ENCODE results near the gene MNX1.

MNX1 gene

DNA sequence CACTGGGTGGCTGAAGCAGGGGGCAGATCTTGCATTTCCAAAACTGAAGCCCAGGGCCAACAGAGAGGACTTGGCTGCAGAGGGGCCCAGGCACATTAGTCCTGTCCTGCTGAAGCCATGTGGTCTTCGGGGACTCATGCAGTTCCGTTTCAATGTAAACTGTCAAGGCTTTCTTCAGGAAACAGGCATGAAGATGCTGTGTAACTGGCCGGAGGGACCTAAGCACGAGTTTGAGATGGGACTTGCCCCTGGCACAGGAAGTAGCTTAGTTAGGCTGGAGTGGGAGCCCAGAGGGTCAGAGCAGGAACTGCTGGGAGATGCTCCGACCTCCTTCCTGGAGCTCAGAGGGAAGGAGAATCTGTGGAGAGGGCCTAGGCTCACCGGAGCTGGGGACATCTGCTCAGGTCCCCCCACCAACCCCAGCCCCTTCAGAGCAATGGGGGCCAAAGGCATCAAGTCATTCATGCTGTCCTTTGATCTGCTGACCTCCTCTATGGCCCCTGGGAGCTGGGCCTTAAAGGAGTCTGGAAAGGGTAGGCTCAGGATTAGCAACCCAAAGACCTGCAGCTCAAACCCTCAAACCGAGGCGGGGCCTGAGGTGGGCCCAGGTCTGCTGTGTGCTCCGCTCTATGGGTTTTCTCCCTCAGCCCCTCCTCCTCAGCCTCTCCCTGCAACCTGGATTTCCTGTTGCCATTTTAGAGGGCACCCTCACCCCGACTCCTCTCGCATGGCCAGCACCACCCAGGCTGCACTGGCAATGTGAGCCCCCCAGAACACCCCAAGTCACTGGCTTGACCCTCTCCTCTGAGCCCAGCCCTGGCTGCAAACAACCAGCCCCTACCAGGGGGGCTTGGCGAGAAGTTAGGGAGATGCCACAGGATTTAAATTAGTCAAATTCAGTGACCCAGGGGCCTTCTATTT is 4.4 kb upstream of the MNX1 start:
- DNase-seq (ENCODE audit: low read depth), result no peak

DNA sequence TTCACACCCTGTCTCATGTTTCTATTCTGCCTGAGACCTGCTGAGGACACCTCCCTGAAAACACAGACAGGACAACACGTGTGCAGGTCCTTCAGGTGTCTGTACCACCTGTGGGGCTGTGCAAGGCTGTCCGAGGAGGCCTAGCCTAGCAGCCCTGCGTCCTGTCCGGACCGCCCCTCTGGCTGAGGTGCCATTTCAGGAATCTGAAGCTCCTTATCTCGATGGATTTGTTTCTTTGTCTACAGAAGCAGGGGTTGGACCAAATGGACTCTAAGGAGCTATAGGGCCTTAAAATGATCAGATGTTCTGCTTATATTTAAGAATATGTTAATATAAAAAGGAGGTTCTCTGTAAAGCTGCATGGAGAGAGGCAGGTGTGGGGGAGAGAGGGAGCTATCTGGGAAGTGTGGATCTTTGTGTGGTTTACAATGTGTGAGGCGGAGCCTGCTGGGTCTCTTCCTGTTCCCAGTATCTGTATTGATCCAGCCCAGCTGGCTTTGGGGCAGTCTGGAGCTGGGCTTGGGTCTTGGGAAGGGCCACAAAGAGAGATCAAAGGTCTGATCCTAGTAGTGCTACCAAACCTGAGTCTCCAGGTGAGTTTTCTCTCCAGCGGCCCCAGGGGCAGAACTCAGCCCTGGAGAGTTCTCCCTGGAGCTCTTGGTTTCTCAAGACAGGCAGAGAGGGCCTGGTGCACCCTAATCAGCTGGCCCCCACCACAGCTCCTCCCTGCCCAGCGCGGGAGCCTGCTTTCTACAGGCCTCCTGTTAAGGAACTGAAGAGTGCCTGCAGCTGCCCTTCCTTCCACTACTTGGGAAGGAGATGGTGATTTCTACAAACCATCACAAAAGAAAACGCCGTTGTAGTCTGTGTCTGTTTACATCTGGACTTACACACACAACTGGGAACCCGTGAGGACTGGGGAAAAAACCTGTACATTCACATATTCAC is 3.4 kb upstream of the MNX1 start:
- DNase-seq (ENCODE audit: low read depth), result no peak

DNA sequence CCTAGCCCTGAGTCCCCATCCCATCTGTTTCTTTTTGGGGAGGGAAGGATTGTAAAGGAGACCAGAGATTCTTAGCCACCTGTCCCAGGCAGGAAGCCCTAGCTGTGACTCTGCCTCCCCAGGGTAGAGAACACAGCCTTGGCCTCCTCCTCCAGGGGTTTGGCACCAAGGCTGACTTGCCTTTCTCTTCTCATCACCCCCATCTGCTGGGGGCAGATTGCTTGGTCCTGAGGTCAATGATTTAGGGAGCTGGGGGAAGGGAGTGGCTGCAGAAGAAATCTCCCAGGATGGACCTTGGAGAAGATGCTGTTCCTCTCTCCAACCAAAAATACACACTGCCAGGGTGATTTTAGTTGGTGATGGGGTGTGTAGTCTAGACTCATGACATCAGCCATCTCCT is 2.6 kb upstream of the MNX1 start:
- DNase-seq (ENCODE audit: low read depth), result no peak

DNA sequence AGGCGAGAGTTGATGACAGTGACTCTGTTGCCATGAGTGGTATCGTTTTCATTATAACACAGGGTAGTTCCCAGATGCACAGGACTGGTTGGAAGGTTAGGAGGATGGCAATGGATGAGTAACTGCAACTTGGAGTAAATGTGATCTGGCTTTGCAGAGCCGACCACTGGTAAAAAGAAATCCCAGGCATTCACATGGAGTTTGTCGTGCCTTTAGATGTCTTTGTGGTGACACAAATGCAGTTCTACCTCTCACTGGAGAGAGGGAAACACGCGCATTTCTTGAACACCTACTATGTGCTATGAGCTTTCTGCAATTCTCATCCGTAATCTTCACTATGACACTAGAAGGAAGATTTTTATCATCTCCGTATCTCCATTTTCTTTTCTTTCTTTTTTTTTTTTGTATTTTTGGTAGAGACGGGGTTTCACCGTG is 1.7 kb upstream of the MNX1 start:
- DNase-seq (ENCODE audit: low read depth), result no peak

DNA sequence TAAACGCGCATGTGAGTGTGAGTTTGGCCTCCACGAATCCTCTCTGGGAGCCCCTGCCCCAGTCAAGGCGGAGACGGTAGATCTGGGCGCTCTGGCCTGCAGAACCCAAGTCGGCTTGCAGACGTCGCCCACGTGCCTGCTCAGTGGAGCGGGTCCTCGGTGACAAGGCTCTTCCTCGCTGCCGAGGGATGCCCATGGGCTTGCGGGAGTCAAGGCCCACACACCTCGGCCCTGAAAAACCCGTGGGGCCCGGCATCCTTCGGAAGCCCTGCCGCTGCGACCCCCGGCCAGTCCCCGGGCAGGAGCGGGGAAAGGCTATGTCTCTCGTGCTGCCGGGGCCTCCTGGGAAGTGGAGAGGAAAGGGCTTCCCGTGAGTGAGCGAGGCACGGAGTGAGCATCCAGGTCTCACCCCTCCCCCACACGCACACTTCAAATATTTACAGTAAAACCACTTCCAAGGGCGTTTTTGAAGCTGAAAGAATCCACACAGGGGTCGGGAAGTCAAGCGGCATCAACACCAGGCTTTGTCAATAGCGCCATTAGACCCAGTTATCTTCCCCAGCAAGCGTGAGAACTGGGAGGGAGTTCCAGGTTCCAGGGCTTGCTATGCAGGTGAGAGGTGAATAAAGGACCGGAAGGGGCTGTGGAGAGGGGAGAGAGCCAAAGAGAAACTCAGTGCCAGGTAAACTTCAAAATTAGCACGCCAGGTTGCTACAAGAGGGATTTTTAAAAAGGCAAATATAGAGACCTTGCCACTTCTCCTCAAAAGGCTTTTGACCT is 1.1 kb upstream of the MNX1 start:
- no peak for DNase-seq (ENCODE audit: low read depth)

DNA sequence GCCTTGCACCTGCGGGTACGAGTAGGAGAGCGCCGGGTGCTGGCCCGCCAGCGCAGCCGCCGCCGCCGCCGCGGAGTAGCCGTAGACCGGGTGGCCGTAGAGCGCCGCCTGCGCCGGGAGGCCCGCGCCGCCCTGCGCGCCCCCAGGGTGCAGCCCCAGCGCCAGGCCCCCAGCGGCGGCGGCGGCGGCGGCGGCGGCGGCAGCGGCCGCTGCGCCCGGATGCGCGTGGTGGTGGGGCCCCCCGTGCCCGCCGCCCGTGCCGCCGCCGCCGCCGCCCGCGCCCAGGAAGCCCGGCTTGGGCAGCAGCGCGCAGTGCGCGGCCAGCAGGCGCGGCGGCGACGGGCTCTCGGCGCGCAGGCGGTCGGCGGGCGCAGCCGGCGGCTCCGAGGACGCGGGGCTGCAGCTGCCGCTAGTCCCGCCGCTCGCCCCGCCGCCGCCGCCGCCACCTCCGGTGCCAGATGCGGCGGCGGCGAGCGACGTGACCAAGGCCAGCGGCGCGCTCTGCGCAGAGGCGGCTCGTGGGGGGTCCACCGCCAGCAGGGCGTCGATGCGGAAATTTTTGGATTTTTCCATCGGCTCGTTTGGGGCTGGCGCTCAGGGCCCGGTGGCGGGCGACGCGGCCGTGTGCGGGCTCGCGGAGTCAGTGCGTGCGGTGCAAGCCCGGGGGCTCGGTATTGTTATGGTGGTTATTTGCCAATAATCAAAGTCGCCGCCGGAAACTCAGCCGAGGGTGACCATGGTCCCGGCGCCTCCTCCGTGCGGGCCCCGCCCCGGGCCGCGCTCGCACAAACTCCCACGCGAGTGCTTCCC is 480 bp downstream of the MNX1 start:
- no peak for DNase-seq (ENCODE audit: low read depth)

DNA sequence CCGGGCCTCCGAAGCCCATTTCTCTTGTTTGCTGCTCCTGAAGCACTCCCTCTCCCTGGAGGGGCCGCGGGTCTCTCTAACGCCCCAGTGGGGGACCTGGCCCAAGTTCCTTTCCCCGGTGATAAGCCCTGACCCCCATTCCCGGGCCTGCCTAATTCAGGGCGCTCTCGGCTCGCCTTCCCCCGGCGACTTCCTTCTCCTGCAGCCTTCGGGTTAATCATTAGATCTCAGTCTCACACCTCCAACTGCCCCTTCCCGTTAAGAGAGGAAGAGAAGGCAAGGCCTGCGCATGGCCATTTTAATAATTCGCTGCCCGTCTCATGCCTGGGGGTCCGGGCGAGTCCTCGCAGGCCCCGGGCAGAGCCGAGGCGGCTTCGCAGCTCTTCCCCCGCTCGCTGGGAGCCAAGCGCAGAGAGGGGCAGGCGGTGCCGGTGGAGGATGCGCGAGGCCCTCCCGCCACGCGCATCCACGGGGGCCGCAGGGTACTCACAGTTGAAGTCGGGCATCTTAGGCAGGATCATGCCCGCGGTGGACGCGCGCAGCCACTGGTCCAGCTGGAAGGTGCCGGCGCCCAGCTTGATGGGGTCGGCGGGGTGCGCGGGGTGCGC is 1.2 kb downstream of the MNX1 start:
- DNase-seq (ENCODE audit: low read depth), result no peak

DNA sequence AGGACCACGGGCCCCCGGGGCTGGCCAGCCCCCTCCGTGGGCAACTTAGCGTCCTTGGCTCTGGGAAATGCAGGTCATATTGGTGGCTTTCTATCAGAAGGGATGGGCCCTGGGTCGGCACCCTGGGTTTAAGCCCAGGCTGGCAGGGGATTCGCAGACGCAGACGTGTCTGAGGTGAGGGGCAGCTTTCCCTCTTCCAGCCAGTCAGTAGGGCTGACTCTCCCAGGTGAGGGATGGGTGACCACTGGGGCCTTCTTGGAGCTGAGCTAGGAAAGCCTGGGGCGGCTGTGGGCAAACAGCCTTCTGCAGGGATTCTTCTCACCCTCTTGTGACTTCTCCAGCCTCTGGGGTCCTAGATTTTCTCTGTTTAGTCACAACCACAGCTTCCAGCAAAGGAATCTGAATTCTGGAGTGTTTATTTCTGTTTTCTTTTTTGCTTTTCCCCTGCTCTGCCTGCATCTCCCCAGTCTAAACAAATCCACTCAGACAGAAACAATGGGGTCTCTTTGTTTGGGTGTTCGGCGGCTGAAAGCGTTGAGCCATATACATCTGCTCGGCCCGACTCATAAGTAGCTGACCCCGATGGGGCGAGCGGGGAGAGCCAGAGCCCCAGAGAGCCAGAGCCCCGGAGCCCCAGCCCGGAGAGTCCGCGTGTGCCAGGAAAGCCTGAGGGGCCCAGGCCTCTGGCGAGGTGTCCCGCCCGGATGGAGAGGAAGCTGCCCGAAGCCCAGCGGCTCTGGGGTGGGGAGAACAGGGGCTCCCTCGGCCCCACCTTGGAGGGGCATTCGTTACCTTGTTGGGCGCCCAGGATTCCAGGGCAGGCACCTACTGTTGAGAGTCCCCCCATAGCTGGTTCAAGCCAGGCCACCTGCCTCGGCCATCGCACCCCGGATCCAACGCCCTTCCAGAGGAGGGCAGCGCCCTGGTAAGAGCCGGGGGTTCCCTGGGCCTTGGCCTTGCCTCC is 2.0 kb downstream of the MNX1 start:
- no peak for DNase-seq (ENCODE audit: low read depth)

DNA sequence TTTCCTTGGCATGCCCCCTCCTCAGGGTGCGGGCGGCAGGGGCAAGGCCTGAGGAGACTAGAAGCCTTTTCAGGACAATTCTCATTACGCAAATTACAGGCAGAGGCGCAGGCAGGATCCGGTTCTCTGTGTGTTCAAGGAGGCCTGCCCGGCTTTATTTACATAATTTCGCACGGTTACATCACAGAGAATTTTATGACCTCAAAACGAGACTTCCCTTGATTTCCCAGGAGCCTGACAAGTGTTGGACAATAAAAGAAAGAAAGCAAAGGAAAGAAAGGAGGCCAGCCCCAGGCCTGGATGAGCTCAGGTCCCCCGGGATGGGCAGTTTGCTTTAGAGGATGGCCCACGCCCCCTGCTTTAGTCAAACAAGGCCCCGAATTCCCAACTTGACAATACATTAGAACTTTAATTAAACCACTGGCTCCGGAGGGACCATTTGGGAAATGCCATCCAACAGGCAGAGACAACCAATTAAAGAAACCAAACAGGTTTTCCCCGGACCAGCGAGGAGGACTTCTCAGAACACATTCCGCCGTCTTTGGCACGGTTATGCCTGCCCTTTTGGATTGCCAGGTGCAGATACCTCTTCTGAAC is 2.9 kb downstream of the MNX1 start:
- no peak for DNase-seq (ENCODE audit: low read depth)

DNA sequence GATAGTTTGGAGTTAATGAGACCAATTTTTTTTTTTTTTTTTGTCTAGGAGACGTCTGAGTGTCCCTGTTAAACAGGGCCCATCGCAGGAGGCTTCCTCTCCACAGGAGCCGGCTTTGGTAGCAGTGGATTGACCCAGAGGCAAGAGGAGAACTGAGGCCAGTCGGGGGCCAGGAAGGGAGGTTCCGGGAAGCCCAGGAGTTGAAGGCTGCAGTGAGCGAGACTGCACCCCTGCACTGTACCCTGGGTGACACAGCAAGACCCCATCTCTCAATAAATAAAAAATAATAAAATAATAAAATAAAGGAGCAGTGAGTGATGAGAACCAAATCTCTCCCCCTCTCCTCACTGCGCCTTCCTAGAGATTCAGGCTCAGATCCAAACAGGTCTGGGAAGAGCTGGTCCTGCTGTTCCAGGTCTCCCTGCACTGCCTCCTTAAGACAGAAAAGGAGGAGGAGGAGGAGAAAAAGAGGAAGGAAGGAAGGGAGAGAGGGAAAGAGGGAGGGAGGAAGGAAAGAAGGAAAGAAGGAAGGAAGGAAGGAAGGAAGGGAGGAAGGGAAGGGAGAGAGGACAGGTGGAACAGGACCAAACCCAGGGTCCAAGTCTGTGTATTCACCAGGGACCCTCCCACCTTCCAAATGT is 3.5 kb downstream of the MNX1 start:
- DNase-seq (ENCODE audit: low read depth), result no peak

DNA sequence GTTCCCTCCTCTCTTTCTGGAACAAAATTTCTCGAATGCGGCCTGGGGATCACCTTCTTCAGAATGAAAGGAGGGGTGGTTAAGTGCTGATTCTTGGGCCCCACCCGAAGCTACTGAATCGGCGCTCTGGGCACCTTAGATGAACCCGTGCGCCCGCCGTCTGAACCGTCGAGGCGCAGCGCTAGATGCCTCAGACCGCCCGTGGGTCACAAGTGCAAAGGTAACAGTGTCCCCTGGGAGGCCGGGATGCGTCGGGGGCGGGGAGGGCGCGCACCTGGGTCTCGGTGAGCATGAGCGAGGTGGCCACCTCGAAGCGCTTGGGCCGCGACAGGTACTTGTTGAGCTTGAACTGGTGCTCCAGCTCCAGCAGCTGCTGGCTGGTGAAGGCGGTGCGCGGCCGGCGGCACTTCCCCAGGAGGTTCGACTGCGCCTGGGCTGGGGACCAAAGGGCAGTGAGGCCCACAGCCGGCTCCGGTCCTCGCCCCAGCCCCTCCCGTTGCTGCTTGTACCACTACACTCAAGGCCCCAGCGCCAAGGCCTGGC is 4.2 kb downstream of the MNX1 start:
- no peak for DNase-seq (ENCODE audit: low read depth)

DNA sequence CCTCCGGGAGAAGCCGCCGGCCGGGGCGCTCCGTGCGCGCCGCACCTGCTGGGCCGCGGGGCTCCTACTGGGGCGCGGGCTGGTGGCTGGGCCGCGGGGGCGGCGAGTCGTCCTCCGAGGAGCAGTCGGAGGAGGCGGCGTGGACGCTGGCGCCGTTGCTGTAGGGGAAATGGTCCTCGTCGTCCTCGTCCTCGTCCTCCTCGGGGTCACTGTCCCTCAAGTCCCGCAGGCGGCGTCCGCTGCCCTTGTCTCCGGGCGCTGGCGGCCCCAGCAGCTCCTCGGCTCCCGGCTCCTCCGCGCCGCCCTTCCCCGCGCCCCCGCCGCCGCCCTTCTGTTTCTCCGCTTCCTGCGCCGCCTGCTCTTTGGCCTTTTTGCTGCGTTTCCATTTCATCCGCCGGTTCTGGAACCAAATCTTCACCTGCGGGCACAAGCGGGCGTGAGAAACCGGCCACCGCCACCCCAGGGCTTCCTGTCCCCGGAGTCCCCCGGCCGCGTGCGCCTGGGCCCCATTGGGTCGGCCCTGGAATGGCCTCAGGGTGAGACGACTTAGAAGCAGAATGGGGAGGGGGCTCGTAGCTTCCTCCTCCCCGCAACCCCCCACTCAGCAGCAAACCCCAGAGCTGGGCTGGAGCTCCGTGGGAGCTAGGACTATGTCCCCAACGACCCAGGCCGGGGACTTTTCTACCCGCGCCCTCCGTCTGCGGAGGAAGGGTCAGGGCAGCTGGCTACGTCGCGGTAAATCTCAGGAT is 4.8 kb downstream of the MNX1 start:
- DNase-seq (ENCODE audit: low read depth), result no peak

DNA sequence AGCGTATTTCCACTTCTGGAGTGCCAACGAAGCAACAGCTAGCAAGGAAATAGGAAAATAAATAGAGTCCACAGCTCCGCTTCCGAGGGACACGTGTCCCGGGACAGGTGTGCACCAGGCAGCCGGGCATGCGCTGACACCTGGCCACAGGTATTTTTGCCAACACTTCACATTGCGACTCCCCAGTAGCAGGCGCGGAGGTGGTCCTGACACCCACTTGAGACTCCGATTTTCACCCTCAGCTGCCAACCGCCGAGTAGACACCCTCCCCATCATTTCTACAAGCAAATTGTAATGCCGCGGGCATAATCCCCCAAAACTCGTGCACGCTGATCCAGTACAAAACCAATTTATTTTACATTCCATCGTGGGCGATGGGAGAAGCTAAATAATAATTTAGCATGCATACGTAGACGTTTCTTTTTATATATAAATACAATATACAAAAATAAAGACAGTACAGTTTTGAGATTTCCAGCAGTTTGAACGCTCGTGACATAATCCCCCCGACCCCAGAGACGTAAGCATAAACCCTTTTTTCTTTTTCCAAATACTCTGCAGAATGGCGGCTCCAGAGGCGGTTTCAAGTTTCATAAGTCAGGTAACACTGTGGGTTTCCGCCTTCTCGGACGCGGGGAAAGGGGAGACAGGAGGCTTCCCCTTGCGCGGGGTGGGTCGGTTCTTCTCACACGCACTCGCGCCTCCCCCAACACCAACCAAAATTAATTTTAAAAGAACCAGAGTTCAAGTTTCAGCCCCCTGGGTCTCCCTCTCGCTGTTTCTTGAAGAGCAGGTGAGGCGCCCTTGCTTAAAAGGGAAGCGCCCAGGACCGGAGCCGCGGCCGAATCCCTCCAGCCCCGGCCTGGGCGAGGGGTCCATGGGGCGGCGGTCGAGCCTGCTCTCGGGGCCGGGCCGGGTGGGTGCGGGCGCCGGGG is 5.7 kb downstream of the MNX1 start:
- DNase-seq (ENCODE audit: low read depth), result no peak

DNA sequence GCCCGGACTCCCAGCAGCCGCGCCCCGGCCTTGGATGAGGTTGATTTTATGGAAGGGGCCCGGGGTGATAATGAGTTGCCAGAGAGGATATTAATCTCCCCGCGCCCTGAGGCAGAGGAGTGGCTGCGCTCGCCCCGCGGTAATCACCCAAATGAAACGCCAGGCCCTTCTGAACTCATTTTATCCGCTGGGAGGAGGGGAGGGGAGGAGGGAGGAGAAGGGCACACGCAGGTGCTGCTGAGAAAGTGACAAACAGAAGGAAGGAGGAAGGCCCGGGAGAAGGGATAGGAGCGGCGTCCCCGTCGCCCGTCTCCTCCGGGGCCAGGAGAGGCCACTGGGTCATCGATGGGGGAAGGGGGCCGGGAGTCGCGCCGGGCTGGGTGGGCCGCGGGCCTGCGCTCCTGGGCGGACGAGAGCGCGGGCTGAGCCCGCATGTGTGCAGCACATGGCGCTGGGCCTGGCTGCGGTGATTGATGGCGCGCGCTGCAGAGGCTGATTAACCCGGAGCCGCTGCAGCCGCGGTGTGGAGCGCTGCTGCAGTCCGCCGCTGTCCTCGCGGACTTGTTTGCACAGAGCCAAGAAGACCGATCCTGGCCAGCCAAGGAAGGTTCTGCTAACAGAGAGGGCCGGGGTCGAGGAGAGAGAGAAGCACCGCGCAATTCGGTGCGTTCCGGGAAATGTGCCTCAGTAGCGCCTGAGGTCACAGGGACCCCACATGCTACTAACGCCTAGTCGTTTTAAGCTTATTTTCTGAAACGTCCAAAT is 6.5 kb downstream of the MNX1 start:
- DNase-seq (ENCODE audit: low read depth), result no peak

DNA sequence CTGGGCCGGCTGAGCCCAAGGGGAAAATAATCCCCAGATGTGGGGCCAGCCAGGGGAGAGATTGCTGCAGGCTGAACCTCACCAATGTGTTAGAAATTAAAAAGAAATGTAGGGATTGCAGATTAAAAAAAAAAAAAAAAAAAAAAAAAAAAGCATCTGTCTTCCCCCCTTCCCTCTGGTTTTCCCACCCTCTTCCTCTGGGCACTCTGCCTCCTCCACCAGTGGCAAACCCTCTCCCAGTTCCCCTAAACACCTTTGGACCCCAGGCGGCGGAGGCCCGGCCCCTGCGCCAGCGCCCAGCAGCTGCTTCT is 7.1 kb downstream of the MNX1 start:
- no peak for DNase-seq (ENCODE audit: low read depth)

DNA sequence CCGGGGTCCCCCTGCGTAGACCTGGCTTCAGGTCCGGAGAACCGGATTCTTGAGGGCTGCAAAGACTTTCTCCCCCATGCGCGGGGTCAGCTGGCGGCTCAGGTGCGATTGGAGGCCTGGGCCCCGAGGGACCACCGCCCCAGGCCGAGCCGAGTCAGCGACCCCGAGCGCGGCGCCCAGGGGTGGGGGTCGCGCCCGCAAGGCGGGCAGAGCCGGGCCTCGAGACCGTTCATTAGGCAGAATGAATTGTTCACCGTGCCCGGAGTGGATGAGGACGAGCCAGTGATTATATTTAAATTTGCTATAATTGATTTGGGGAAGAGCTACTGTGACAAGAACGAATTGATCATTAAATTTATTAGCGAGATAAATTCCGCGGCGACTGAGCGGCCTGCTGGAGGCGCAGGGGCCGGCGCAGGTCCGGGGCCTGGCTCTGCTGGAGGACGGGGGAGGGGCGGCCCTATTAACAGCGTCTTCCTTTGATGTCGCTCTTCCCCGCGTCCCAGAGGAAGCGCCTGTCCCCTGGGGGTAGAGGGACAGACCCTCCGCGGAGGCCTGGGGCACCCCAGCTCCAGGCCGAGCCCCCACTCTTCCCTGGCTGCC is 7.5 kb downstream of the MNX1 start:
- DNase-seq (ENCODE audit: low read depth), result no peak

Measured in activated T-cell treated with anti-CD3 and anti-CD28 coated beads for 1 hour (primary cell).